GM19025 (cell line): ENCODE measurements around the gene DNAJC16.
"Not testable (repeated sequence)": the region's sequence is repeated elsewhere in the genome, so short reads cannot be mapped to it uniquely, and the experiment has no call there.

Experiments
- ATAC-seq: cut with Tn5 transposase; IDR thresholded peaks from one replicate; pipeline ENCODE4 v1.9.1; 2021; ENCODE audit warnings: mild to moderate bottlenecking, low read depth, moderate library complexity; ENCODE audit not compliant: unreplicated experiment

Gene DNAJC16

GRCh38 chr1:15526490-15527339, at the start of gene DNAJC16:
Gene DNAJC16, plus strand, starts transcription at chr1:15526848. Its CDS starts 2,258 bp downstream, at chr1:15529106.
- ATAC-seq = peak; percentile 49

GRCh38 chr1:15476927-15477326, 49.7 kb upstream of the DNAJC16 start:
- ATAC-seq = no peak

- no peak for ATAC-seq
These were observed 48.9 kb upstream of the DNAJC16 start for GRCh38 chr1:15477646-15478212.

- no peak for ATAC-seq
These were observed 46.8 kb upstream of the DNAJC16 start for GRCh38 chr1:15479654-15480347.

GRCh38 chr1:15482455-15482854, 44.2 kb upstream of the DNAJC16 start:
- not testable (repeated sequence) for ATAC-seq

GRCh38 chr1:15482983-15483543, 43.6 kb upstream of the DNAJC16 start:
- ATAC-seq = not testable (repeated sequence)

- no peak for ATAC-seq
These were observed 42.7 kb upstream of the DNAJC16 start for GRCh38 chr1:15483971-15484370.

GRCh38 chr1:15484443-15484842, 42.2 kb upstream of the DNAJC16 start:
- ATAC-seq = not testable (repeated sequence)

GRCh38 chr1:15485636-15486035, 41.0 kb upstream of the DNAJC16 start:
- no peak for ATAC-seq

- ATAC-seq = not testable (repeated sequence)
These were observed 39.6 kb upstream of the DNAJC16 start for GRCh38 chr1:15486844-15487610.

GRCh38 chr1:15488371-15488770, 38.3 kb upstream of the DNAJC16 start:
- ATAC-seq = no peak

GRCh38 chr1:15489052-15489736, 37.5 kb upstream of the DNAJC16 start:
- ATAC-seq = no peak

- not testable (repeated sequence) for ATAC-seq
These were observed 35.6 kb upstream of the DNAJC16 start for GRCh38 chr1:15491010-15491409.

- ATAC-seq = no peak
These were observed 34.1 kb upstream of the DNAJC16 start for GRCh38 chr1:15492596-15492995.

- no peak for ATAC-seq
These were observed 32.7 kb upstream of the DNAJC16 start for GRCh38 chr1:15493869-15494390.

GRCh38 chr1:15500184-15501178, 26.2 kb upstream of the DNAJC16 start:
- no peak for ATAC-seq

GRCh38 chr1:15501208-15502032, 25.2 kb upstream of the DNAJC16 start:
- ATAC-seq = no peak
